ENCODE results near the gene TRPM7. TPM values are rescaled to one million over a fixed set of nuclear protein-coding genes. Genes with fewer than 3 reads are reported as not detected.

The TRPM7 gene
- total and polyA plus RNA-seq, 2 donors: 14.3 to 126 TPM

DNA sequence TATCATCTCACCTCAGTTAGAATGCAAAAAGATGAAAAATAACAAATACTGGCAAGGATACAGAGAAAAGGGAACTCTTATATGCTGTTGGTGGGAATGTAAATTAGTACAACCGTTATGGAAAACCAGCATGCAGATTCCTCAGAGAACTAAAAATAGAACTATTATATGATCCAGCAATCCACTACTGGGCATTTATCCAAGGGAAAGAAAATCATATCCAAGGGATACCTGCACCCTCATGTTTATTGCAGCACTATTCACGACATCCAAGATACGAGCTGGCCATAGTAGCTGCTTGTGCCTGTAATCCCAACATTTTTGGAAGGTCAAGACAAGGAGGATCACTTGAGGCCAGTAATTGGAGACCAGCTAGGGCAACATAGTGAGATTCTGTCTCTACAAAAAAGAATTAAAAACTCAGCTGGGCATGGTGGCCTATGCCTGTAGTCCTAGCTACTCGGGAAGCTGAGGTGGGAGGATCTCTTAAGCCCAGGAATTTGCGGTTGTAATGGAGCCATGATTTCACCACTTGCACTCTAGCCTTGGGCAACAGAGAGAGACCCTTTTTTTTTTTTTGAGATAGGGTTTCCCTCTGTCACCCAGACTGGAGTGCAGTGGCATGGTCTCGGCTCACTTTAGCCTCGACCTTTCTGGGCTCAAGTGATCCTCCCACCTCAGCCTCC is 166.7 kb downstream of the TRPM7 start:
- H3K27ac ChIP-seq (ENCODE audit: low read depth): no peak overlapping the region
- no peaks in the 10 kb centered on the region for H3K4me1 ChIP-seq (ENCODE audit: insufficient read depth)
- H3K4me3 ChIP-seq (ENCODE audit: low read depth, low read length): no peak overlapping the region
- no peaks in the 10 kb centered on the region for H3K36me3 ChIP-seq (ENCODE audit: insufficient read depth)
- WGBS: 59% methylated on average over 7 of the region's 7 CpGs
- no peak for DNase-seq (ENCODE audit: extremely low spot score)

DNA sequence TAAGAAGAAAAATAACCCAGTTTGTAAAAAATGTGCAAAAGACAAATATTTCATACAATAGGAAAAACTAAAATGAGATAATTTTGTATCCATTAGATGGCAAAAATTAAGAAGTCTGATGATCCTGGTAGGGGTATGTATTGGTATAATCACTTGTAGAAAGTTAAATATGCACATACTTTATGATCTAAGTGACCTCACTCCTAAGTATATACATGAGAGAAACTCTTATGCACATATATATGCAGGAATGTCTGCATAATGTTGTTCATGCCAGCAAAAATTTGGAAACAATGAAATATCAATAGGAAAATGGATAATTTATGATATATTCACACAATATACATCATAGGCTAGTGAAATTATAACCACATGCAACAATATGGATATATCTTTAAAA is 173.6 kb downstream of the TRPM7 start:
- Histone ChIP-seq H3K4me1 (ENCODE audit: insufficient read depth) (no peaks in the 10 kb centered on the region), H3K27ac (ENCODE audit: low read depth) (no peak overlapping the region), H3K36me3 (ENCODE audit: insufficient read depth) (no peaks in the 10 kb centered on the region), H3K4me3 (ENCODE audit: low read depth, low read length) (no peak overlapping the region)
- no peak for DNase-seq (ENCODE audit: extremely low spot score)

Small RNAs within 50 kb of the gene (small RNA-seq; reads per million reads assigned to genes)
- gene RN7SL354P: not detected

Other genes with a start within 250 kb of the TRPM7 start
- 1.2 TPM for gene USP50, start 140.1 kb downstream of the TRPM7 start, total RNA-seq
- gene USP50, start 140.1 kb downstream of the TRPM7 start, polyA plus RNA-seq: not detected
- gene SPPL2A, start 78.9 kb upstream of the TRPM7 start, total RNA-seq: 103 TPM
- 57.2 TPM for gene SPPL2A, start 78.9 kb upstream of the TRPM7 start, polyA plus RNA-seq
- 19.2 TPM for gene AP4E1, start 221.9 kb upstream of the TRPM7 start, total RNA-seq
- gene AP4E1, start 221.9 kb upstream of the TRPM7 start, polyA plus RNA-seq: 5.3 TPM